ENCODE results near the gene HES2.
"Not testable (repeated sequence)": the region's sequence is repeated elsewhere in the genome, so short reads cannot be mapped to it uniquely, and the experiment has no call there.

HES2 gene

GRCh38 chr1:6416295-6416656, 3.4 kb downstream of the HES2 start:
- DNase-seq: no peak

GRCh38 chr1:6414881-6415626, 4.7 kb downstream of the HES2 start:
- no peak for DNase-seq

- DNase-seq: no peak
Measured at GRCh38 chr1:6414443-6414844, 5.3 kb downstream of the HES2 start.

- DNase-seq: no peak
Measured at GRCh38 chr1:6412896-6413295, 6.8 kb downstream of the HES2 start.

GRCh38 chr1:6410248-6410893, 9.3 kb downstream of the HES2 start:
- DNase-seq: no peak

- no peak for DNase-seq
Measured at GRCh38 chr1:6409733-6410132, 10.0 kb downstream of the HES2 start.

GRCh38 chr1:6409053-6409452, 10.7 kb downstream of the HES2 start:
- DNase-seq: no peak

GRCh38 chr1:6408023-6408422, 11.7 kb downstream of the HES2 start:
- DNase-seq: no peak

GRCh38 chr1:6401673-6402072, 18.0 kb downstream of the HES2 start:
- no peak for DNase-seq

- DNase-seq: no peak
Measured at GRCh38 chr1:6399294-6399693, 20.4 kb downstream of the HES2 start.

- DNase-seq: no peak
Measured at GRCh38 chr1:6397844-6398441, 21.8 kb downstream of the HES2 start.

GRCh38 chr1:6396998-6397397, 22.7 kb downstream of the HES2 start:
- no peak for DNase-seq

GRCh38 chr1:6395781-6396244, 23.9 kb downstream of the HES2 start:
- DNase-seq: not testable (repeated sequence)

- not testable (repeated sequence) for DNase-seq
Measured at GRCh38 chr1:6395130-6395529, 24.6 kb downstream of the HES2 start.

- peak; percentile 85 for DNase-seq
Measured at GRCh38 chr1:6393400-6394187, 26.1 kb downstream of the HES2 start, which contains the start of gene ACOT7. ACOT7 (minus strand) TSS chr1:6393767; CDS start chr1:6393399, 368 bp downstream.

- DNase-seq: no peak
Measured at GRCh38 chr1:6392809-6393399, 26.8 kb downstream of the HES2 start.

- DNase-seq: no peak
Measured at GRCh38 chr1:6391951-6392808, 27.5 kb downstream of the HES2 start.

GRCh38 chr1:6389971-6390370, 29.7 kb downstream of the HES2 start:
- DNase-seq: no peak

GRCh38 chr1:6386371-6386949, 33.3 kb downstream of the HES2 start:
- DNase-seq: no peak

GRCh38 chr1:6385488-6386191, 34.1 kb downstream of the HES2 start:
- no peak for DNase-seq

GRCh38 chr1:6384962-6385361, 34.8 kb downstream of the HES2 start:
- DNase-seq: no peak

Data from effector CD8-positive, alpha-beta T cell (primary cell).